Stimulated activated naive CD8-positive, alpha-beta T cell treated with anti-CD3 and anti-CD28 coated beads, Interleukin-15, Interleukin-2, amounts not matched to agents 100 ng/mL and 50 ng/mL, for 24 hours (primary cell): ENCODE measurements around the gene GPR3.

ENCODE experiments used
- H3K27ac Mint-ChIP-seq: one replicate; pipeline ENCODE4 v1.8.0; 2021; ENCODE audit warnings: mild to moderate bottlenecking, mixed read lengths
- H3K27me3 Mint-ChIP-seq: one replicate; pipeline ENCODE4 v1.8.0; 2021; ENCODE audit warnings: mixed read lengths
- H3K36me3 Mint-ChIP-seq: one replicate; pipeline ENCODE4 v1.8.0; 2021; ENCODE audit warnings: low read depth, mixed read lengths
- H3K4me1 Mint-ChIP-seq: one replicate; pipeline ENCODE4 v1.8.0; 2021; ENCODE audit warnings: low read depth, mixed read lengths
- H3K4me3 Mint-ChIP-seq: one replicate; pipeline ENCODE4 v1.8.0; 2021; ENCODE audit warnings: mild to moderate bottlenecking, mixed read lengths
- H3K9me3 Mint-ChIP-seq: one replicate; pipeline ENCODE4 v1.8.0; 2021; ENCODE audit warnings: mixed read lengths

GPR3 gene

DNA sequence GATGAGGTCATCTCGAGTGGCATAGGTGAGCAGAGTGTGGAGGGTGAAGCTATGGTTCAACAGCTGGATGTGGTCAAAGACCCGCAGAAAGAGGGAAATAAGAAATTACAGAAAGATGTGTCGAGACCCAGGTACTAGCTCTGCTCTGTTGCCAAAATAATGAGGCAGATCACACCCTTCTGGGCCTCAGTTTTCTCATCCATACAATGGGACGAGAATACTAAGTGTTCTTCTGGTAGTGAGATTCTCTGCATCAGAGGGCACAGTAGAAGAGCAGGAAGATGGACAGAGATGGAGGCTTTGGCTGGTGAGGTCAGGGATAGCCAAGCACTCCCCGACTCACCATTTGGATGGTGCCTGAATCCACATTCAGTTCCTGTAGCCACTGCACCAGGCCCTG, 36.7 kb upstream of the GPR3 start:
- Mint-ChIP-seq H3K27me3 (peaks cover 6% of the 10 kb centered on the region), H3K4me1 (peaks cover 42% of the 10 kb centered on the region), H3K27ac (no peak overlapping the region), H3K36me3 (no peaks in the 10 kb centered on the region), H3K9me3 (no peaks in the 10 kb centered on the region), H3K4me3 (peak overlapping the region; percentile 1)

GRCh38 chr1:27356277-27356618, 36.2 kb upstream of the GPR3 start:
- H3K27ac Mint-ChIP-seq, result peak overlapping the region; percentile 55
- H3K36me3 Mint-ChIP-seq, result no peaks in the 10 kb centered on the region
- H3K27me3 Mint-ChIP-seq, result peaks cover 6% of the 10 kb centered on the region
- H3K9me3 Mint-ChIP-seq, result no peaks in the 10 kb centered on the region
- peaks cover 42% of the 10 kb centered on the region for H3K4me1 Mint-ChIP-seq
- peak overlapping the region; percentile 20 for H3K4me3 Mint-ChIP-seq

- peaks cover 42% of the 10 kb centered on the region for H3K4me1 Mint-ChIP-seq
- peaks cover 6% of the 10 kb centered on the region for H3K27me3 Mint-ChIP-seq
- no peaks in the 10 kb centered on the region for H3K36me3 Mint-ChIP-seq
- peak overlapping the region; percentile 73 for H3K4me3 Mint-ChIP-seq
- H3K27ac Mint-ChIP-seq, result peak overlapping the region; percentile 68
- H3K9me3 Mint-ChIP-seq, result no peaks in the 10 kb centered on the region
These were observed 35.7 kb upstream of the GPR3 start for GRCh38 chr1:27356619-27357280.

- peak overlapping the region; percentile 73 for H3K4me3 Mint-ChIP-seq
- peak overlapping the region; percentile 68 for H3K27ac Mint-ChIP-seq
- no peaks in the 10 kb centered on the region for H3K36me3 Mint-ChIP-seq
- peaks cover 42% of the 10 kb centered on the region for H3K4me1 Mint-ChIP-seq
- no peaks in the 10 kb centered on the region for H3K9me3 Mint-ChIP-seq
- peaks cover 6% of the 10 kb centered on the region for H3K27me3 Mint-ChIP-seq
These were observed 35.0 kb upstream of the GPR3 start for GRCh38 chr1:27357281-27358037.

- Mint-ChIP-seq H3K36me3 (no peaks in the 10 kb centered on the region), H3K9me3 (no peaks in the 10 kb centered on the region), H3K4me3 (no peak overlapping the region), H3K27ac (peak overlapping the region; percentile 67), H3K27me3 (peaks cover 6% of the 10 kb centered on the region), H3K4me1 (peaks cover 42% of the 10 kb centered on the region)
These were observed 34.1 kb upstream of the GPR3 start for GRCh38 chr1:27358038-27358927.

- H3K9me3 Mint-ChIP-seq, result no peaks in the 10 kb centered on the region
- no peak overlapping the region for H3K4me3 Mint-ChIP-seq
- H3K27ac Mint-ChIP-seq, result no peak overlapping the region
- peaks cover 6% of the 10 kb centered on the region for H3K27me3 Mint-ChIP-seq
- H3K36me3 Mint-ChIP-seq, result no peaks in the 10 kb centered on the region
- H3K4me1 Mint-ChIP-seq, result peaks cover 42% of the 10 kb centered on the region
These were observed 33.5 kb upstream of the GPR3 start for GRCh38 chr1:27358928-27359313.

DNA sequence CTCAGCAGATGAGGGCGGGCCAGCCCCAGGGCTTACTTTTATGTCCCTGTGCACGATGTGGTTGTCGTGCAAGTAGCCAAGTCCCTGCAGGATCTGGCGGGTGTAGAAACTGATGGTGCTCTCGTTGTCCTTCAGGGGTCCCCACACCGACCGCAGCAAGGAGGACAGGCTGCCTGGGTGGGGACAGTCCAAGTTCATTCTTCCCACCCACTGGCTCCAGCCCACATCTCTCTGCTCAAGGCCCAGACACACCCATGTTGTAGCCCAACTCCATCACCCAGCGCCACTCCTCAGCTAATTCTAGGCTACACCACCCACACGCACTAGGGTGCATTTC, 32.6 kb upstream of the GPR3 start:
- Mint-ChIP-seq H3K4me1 (peaks cover 47% of the 10 kb centered on the region), H3K27me3 (peaks cover 6% of the 10 kb centered on the region), H3K9me3 (no peaks in the 10 kb centered on the region), H3K27ac (no peak overlapping the region), H3K36me3 (no peaks in the 10 kb centered on the region), H3K4me3 (peak overlapping the region; percentile 60)

GRCh38 chr1:27360159-27361043, 32.0 kb upstream of the GPR3 start:
- H3K27me3 Mint-ChIP-seq, result peaks cover 6% of the 10 kb centered on the region
- H3K9me3 Mint-ChIP-seq, result no peaks in the 10 kb centered on the region
- H3K27ac Mint-ChIP-seq, result no peak overlapping the region
- no peaks in the 10 kb centered on the region for H3K36me3 Mint-ChIP-seq
- peaks cover 51% of the 10 kb centered on the region for H3K4me1 Mint-ChIP-seq
- H3K4me3 Mint-ChIP-seq, result peak overlapping the region; percentile 60

DNA sequence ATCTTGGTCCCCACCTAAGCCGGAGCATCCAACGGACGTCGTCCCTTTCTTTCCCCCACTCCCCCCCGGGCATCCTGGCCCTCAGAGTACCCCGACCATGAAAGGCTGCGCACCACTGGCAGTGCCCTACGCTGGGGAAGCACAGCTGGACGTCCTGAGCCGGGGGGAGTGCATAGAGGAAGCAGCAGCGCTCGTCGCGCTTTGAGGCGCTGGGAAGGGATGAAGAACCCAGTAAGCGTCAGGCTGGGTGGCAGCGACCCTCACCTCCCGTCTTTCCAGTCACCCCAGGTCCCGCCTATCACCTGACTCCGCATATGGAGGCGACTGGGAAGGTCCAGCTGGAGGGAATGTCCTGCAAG, 31.4 kb upstream of the GPR3 start:
- peak overlapping the region; percentile 60 for H3K4me3 Mint-ChIP-seq
- H3K27ac Mint-ChIP-seq, result no peak overlapping the region
- H3K36me3 Mint-ChIP-seq, result no peaks in the 10 kb centered on the region
- no peaks in the 10 kb centered on the region for H3K9me3 Mint-ChIP-seq
- H3K4me1 Mint-ChIP-seq, result peaks cover 50% of the 10 kb centered on the region
- H3K27me3 Mint-ChIP-seq, result peaks cover 6% of the 10 kb centered on the region

- Mint-ChIP-seq H3K4me1 (peaks cover 46% of the 10 kb centered on the region), H3K9me3 (no peaks in the 10 kb centered on the region), H3K27me3 (peaks cover 6% of the 10 kb centered on the region), H3K4me3 (no peak overlapping the region), H3K36me3 (no peaks in the 10 kb centered on the region), H3K27ac (no peak overlapping the region)
These were observed 30.9 kb upstream of the GPR3 start for GRCh38 chr1:27361553-27361952.

DNA sequence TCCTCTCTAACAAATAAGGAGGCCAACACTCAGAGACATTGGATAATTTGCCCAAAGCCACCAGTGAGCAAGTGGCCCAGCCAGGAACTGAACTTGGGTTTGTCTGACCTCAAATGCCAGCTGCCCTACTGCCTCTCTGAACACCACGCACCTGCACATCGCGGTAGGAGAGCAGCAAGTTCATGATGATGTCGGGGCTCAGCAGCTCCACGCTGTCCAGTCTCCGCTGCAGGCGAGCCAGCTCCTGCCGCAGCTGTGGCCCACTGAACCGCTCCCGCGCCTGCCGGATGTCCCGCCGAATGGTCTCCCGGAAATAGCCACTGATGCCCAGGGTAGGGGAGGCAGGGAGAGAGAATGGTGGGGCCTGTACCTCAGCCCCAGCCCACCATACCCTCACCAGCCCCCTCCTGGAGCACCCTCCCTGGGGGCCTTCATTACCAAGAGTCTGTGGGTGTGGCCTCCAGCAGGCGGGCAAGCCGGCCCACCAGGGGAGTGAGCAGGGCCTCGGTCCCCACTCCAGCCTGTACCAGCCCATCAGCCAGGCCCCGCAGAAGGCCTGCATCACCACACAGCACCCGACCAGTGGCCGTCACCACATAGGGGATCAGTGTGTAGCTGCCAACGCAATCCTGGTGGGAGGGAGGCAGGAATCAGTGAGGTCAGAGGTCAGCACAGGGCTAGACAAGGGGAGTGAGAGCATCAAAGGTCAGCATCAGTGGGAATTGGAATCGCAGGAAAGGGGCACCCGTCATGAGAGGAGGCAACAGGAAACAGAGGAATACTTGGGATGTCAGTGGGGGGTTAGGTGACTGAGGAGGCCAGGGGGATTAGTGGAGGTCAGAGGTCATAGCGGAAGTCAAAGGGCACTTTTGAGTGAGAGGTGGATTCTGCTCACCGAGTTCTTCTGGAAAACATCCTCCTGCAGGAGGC, 28.4 kb upstream of the GPR3 start:
- no peak overlapping the region for H3K4me3 Mint-ChIP-seq

GRCh38 chr1:27364696-27365371, 27.6 kb upstream of the GPR3 start:
- H3K4me3 Mint-ChIP-seq, result peak overlapping the region; percentile 81
- peak overlapping the region; percentile 67 for H3K27ac Mint-ChIP-seq
- H3K4me1 Mint-ChIP-seq, result peaks cover 37% of the 10 kb centered on the region
- H3K36me3 Mint-ChIP-seq, result no peaks in the 10 kb centered on the region
- H3K9me3 Mint-ChIP-seq, result no peaks in the 10 kb centered on the region
- no peaks in the 10 kb centered on the region for H3K27me3 Mint-ChIP-seq

More for the DNA sequence above, 28.4 kb upstream of the GPR3 start:
- H3K27ac Mint-ChIP-seq, result no peak overlapping the region
- no peaks in the 10 kb centered on the region for H3K36me3 Mint-ChIP-seq
- H3K4me1 Mint-ChIP-seq, result peaks cover 37% of the 10 kb centered on the region
- H3K9me3 Mint-ChIP-seq, result no peaks in the 10 kb centered on the region
- peaks cover 2% of the 10 kb centered on the region for H3K27me3 Mint-ChIP-seq

GRCh38 chr1:27365372-27366112, 26.9 kb upstream of the GPR3 start:
- no peaks in the 10 kb centered on the region for H3K36me3 Mint-ChIP-seq
- H3K27me3 Mint-ChIP-seq, result no peaks in the 10 kb centered on the region
- peak overlapping the region; percentile 79 for H3K27ac Mint-ChIP-seq
- H3K9me3 Mint-ChIP-seq, result no peaks in the 10 kb centered on the region
- H3K4me3 Mint-ChIP-seq, result peak overlapping the region; percentile 81
- peaks cover 34% of the 10 kb centered on the region for H3K4me1 Mint-ChIP-seq
